ENCODE data around the gene ZNF215.

- TF ChIP-seq CTCF (IDR thresholded peaks at IDR 0.05) (no peak), POLR2A (IDR thresholded peaks at IDR 0.05) (no peak)
These were observed 32.1 kb upstream of the ZNF215 start for GRCh38 chr11:6894097-6894496.

All from lower leg skin (tissue), 3 donors.